Retinal pigment epithelial cell (primary cell): ENCODE measurements around the gene CR2.
"Not testable (repeated sequence)": the region's sequence is repeated elsewhere in the genome, so short reads cannot be mapped to it uniquely, and the experiment has no call there.

ENCODE experiments used
- DNase-seq: peaks from one replicate; pipeline ENCODE4 v3.0.0-alpha.2; 2010; ENCODE audit warnings: low read depth
- H3K4me3 ChIP-seq: 2 replicates; pipeline ENCODE4 v1.5.1; 2011; ENCODE audit warnings: mild to moderate bottlenecking, low read length, control low read depth, moderate library complexity
- TF ChIP-seq, protein P1 (sequence below): conservative IDR thresholded peaks from 2 replicates; pipeline ENCODE4 v1.5.1; 2011; ENCODE audit warnings: low read depth, low read length, control low read depth, inconsistent platforms

The CR2 gene

DNA sequence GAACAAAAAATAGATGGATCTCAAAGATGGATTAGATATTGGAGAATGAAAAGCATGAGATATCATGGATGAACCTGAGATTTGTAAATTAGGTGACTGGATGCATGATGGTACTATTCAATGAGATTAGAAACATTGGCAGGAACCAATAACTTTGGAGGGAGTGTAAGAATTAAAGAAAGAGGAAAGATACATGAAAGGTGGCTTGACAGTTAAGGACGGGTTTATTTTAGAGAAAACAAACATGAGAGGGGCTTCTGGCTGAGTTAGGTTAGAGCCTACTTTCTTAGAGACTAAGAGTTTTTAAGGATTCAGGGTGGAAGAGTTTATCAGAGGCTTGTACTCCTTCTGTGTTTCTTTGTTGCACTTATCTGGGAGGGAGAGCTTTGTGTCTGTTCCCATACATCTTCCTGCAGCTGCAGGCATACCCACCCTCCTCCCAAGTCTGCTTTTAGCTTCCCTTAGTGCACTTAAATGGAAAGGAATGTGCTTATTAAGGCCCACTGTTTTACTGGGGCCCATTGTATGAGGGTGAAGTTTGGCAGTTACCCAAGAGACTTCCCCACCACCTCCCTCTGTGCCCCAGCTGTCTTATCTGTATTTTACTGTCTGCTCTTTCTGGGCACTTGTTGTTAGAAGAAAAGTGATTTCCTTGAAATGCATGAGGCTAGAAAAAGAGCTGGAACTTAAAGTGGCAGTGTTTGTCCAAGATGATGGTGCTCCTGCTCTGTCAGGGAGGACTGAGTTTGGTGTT, 26.1 kb upstream of the CR2 start:
- H3K4me3 ChIP-seq: no peak overlapping the region
- TF ChIP-seq, protein P1, sequence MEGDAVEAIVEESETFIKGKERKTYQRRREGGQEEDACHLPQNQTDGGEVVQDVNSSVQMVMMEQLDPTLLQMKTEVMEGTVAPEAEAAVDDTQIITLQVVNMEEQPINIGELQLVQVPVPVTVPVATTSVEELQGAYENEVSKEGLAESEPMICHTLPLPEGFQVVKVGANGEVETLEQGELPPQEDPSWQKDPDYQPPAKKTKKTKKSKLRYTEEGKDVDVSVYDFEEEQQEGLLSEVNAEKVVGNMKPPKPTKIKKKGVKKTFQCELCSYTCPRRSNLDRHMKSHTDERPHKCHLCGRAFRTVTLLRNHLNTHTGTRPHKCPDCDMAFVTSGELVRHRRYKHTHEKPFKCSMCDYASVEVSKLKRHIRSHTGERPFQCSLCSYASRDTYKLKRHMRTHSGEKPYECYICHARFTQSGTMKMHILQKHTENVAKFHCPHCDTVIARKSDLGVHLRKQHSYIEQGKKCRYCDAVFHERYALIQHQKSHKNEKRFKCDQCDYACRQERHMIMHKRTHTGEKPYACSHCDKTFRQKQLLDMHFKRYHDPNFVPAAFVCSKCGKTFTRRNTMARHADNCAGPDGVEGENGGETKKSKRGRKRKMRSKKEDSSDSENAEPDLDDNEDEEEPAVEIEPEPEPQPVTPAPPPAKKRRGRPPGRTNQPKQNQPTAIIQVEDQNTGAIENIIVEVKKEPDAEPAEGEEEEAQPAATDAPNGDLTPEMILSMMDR: no peak
- no peak for DNase-seq

DNA sequence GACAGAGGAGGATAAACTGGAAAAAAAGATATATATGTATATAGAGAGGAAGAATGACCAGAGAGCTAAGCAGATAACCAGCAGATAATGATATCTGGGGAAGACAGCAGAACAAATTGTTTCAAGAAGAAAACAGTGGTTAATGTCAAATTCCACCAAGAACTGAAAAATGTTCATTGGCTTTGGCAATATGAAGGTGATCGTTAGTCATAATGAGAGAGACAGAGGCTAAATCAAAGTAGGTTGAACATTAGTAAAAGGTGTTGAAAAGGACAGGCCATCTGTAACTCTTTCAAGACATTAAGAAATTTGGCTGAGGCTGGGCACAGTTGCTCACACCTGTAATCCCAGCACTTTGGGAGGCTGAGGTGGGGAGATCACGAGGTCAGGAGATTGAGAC, 25.3 kb upstream of the CR2 start:
- H3K4me3 ChIP-seq: no peak overlapping the region
- DNase-seq: no peak
- TF ChIP-seq, protein P1: no peak

DNA sequence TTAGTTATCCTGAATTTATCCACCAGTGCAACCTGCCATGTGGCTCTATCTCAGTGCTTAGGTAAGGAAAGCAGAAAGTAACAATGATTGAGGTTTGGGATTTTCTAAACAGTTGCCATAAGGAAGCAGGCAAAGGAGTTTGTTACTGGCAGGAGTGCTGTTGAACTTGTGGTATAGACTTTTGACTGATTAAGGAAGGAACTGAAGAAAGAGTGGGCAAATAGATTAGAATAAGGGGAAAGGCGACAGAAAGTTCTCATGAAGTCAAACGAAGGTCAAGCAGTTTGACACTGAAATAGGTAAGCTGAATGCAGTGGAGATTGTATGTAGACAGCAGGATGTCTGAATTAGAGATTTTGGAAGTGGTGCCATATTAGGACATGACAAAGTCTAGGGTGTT, 24.2 kb upstream of the CR2 start:
- H3K4me3 ChIP-seq: no peak overlapping the region
- no peak for DNase-seq
- TF ChIP-seq, protein P1: no peak

DNA sequence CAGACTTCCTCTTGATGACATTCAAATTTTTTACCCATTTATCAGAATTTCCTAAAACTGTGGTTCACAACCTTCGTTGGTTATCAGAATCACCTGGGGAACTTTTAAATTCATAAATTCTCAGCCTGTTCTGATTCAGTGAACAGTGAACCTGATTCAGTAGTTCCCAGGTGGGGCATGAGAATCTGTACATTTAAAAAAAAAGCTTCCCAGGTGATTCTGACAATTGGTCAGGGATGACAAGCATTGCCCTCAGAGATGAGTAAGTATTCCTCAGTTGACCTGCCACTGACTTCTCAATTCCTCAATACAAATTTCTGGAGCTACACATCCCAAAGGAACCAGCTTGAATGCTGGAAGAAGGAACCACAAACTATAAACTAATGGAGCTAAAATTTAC, 23.5 kb upstream of the CR2 start:
- TF ChIP-seq, protein P1: no peak
- H3K4me3 ChIP-seq: no peak overlapping the region
- DNase-seq: no peak

DNA sequence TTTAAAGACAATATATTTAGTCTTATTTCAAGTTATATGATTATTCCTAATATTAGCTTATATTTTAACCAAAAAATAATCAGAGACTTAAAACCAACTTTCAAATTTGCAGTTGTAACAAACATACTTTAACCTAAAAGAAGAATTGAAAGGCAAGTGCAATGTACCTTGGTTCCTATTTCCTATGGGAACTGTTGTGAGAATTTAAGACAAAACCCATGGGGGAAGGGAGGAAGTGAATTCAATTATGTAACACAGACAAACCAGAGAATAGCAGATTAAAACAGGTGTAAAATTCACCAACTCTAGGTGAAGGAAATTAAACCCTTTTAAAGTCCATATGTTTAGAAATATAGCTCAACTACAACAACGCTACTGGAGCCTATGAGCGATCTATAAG, 22.6 kb upstream of the CR2 start:
- TF ChIP-seq, protein P1: no peak
- no peak for DNase-seq
- no peak overlapping the region for H3K4me3 ChIP-seq

DNA sequence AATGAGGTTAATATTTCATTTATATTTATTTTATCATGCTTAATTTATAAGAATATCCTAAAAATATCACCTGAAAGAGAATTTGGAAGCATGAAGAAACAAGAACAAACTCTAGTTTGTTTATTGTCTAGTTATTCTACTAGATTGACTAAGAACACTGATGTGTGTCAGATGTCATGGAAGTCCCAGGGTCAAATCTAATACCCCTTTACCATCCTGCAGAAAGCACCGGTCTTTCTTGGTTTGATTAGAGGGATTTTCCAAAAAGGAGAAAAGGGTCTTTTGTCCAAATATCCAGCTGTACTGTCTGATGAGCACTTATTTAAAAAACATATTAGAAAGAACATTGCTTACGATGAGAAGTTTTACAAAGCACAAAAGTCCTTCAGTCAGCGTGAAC, 20.7 kb upstream of the CR2 start:
- TF ChIP-seq, protein P1: no peak
- H3K4me3 ChIP-seq: no peak overlapping the region
- no peak for DNase-seq

DNA sequence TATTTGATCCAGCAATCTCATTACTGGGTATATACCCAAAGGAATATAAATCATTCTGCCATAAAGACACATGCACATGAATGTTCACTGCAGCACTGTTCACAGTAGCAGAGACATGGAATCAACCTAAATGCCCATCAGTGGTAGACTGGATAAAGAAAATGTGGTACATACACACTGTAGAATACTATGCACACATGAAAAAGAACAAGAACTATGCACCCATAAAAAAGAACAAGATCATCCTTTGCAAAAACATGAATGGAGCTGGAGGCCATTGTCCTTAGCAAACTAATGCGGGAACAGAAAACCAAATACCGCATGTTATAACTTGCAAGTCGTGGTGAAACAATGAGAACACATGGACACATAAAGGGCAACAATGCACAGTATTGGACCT, 17.4 kb upstream of the CR2 start:
- not testable (repeated sequence) for H3K4me3 ChIP-seq, DNase-seq

DNA sequence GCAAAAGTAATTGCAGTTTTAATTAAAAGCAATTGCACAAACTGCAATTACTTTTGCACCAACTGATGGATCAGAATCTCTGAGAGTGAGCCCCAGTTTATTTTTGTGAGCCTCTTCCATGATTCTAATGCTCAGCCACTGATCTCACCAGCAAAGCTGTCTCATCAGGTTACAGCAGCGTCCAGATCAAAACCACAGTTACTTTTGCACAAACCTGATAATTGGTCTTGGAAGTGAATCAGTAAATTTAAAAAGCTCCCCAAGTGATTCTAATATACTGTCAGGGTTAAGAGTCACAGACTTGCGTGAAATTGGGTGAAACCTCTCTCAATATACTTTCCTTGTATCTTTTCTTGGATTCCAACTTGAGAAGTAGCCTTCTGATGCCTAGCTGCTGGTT, 13.5 kb upstream of the CR2 start:
- DNase-seq: no peak
- TF ChIP-seq, protein P1: no peak
- H3K4me3 ChIP-seq: no peak overlapping the region
